Coronary artery (tissue), 2 donors: ENCODE results near the gene HEMK1.

Source experiments
- DNase-seq: peaks from one replicate; pipeline ENCODE4 v3.0.0-alpha.2; 2017; ENCODE audit warnings: low spot score
- H3K27ac ChIP-seq, 2 donors: fragments of 200-600 bp; sonication (generic); one replicate each; pipeline ENCODE4 v1.5.1; 2016 to 2019
- H3K4me3 ChIP-seq: fragments of 200-600 bp; sonication (generic); 2 replicates; pipeline ENCODE4 v1.5.1; 2016; ENCODE audit warnings: mild to moderate bottlenecking, moderate library complexity
- TF ChIP-seq, protein P1 (sequence below): fragments of 200-600 bp; sonication (generic); IDR thresholded peaks from one replicate; pipeline ENCODE4 v1.5.1; 2019; ENCODE audit warnings: antibody characterized with exemption

The HEMK1 gene

GRCh38 chr3:50630877-50631276 lies 61.6 kb downstream of the HEMK1 start:
- no peak overlapping the region for H3K4me3 ChIP-seq
- DNase-seq: no peak
- TF ChIP-seq, protein P1, sequence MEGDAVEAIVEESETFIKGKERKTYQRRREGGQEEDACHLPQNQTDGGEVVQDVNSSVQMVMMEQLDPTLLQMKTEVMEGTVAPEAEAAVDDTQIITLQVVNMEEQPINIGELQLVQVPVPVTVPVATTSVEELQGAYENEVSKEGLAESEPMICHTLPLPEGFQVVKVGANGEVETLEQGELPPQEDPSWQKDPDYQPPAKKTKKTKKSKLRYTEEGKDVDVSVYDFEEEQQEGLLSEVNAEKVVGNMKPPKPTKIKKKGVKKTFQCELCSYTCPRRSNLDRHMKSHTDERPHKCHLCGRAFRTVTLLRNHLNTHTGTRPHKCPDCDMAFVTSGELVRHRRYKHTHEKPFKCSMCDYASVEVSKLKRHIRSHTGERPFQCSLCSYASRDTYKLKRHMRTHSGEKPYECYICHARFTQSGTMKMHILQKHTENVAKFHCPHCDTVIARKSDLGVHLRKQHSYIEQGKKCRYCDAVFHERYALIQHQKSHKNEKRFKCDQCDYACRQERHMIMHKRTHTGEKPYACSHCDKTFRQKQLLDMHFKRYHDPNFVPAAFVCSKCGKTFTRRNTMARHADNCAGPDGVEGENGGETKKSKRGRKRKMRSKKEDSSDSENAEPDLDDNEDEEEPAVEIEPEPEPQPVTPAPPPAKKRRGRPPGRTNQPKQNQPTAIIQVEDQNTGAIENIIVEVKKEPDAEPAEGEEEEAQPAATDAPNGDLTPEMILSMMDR: no peak
- no peak overlapping the region for H3K27ac ChIP-seq

GRCh38 chr3:50632450-50632849 lies 63.1 kb downstream of the HEMK1 start:
- H3K27ac ChIP-seq: no peak overlapping the region
- TF ChIP-seq, protein P1: no peak
- no peak overlapping the region for H3K4me3 ChIP-seq
- no peak for DNase-seq

- no peak for DNase-seq
- Histone ChIP-seq H3K27ac (no peak overlapping the region), H3K4me3 (no peak overlapping the region)
- TF ChIP-seq, protein P1: no peak
These were observed 64.0 kb downstream of the HEMK1 start for GRCh38 chr3:50633230-50633790.

DNA sequence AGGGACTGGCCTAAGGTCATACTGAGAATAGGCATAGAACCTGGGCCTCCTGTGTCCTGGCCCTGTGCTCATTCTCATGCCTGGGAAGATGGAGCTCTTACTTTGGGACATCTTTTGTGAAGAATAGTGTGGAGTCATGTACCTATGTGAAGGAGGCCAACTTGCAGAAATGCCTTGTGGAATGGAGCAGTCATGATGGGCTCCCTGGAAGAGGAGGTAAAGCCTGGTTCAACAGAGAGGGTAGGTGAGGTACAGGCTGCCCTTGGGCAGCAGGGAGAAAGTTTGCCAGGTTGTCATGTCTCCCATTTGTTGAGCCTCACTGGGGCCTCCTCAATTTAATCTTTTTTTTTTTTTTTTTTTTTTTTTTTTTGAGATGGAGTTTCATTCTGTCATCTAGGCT lies 65.7 kb downstream of the HEMK1 start:
- TF ChIP-seq, protein P1: no peak
- H3K4me3 ChIP-seq: no peak overlapping the region
- H3K27ac ChIP-seq: no peak overlapping the region
- no peak for DNase-seq

- H3K27ac ChIP-seq: peak overlapping the region in 1 of 2 donors; percentile 36
- no peak for DNase-seq
- TF ChIP-seq, protein P1: no peak
These were observed 67.7 kb downstream of the HEMK1 start for GRCh38 chr3:50637011-50637410.

DNA sequence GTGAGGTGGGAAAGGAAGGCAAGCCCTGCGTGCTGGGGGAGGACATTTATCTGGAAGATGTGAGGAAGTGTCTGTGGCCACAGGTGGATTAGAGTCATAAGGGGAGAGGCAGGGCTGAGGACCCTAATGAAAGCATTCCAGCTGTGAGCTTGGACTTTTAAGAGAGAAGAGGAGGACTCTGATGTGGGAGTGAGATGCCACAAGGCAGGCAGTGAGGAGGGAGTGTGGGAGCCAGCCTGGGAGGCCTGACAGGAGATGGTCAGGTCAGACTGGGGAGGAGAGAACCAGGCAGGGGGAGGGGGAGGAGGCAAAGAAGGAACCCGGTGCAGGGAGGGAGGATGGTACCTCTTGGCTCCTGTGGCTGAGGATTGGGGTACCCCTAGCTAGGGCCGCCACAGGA lies 68.6 kb downstream of the HEMK1 start:
- H3K4me3 ChIP-seq: no peak overlapping the region
- no peak overlapping the region for H3K27ac ChIP-seq
- no peak for DNase-seq
- TF ChIP-seq, protein P1: no peak

More at GRCh38 chr3:50637011-50637410, 67.7 kb downstream of the HEMK1 start:
- no peak overlapping the region for H3K4me3 ChIP-seq

DNA sequence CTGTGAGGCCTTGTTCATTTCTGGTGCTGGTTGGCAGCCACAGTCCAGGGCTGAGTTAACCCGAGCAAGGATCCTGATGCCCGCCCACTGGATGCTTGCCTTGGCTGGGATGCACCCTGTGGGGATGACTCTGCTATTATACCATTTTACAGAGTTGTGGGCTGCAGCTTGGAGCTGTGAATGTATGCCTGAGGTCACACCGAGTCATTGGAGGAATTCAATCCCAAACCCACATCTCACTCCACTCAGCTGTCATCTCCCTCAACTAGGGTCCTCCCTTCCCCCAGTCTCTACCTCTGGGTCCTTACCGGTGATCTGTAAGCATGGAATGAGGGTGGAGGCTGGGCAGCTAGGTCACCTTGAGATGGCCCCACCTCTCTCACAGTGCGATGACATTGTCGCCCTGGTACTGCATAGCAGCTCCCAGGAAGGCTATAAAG lies 69.8 kb downstream of the HEMK1 start:
- DNase-seq: no peak
- H3K27ac ChIP-seq: no peak overlapping the region
- H3K4me3 ChIP-seq: no peak overlapping the region
- TF ChIP-seq, protein P1: no peak
